Measurements from ENCODE around the gene PNPLA3.
A peak's percentile ranks its signal among the peaks of the same experiment; 100 is the strongest.

The PNPLA3 gene, protein sequence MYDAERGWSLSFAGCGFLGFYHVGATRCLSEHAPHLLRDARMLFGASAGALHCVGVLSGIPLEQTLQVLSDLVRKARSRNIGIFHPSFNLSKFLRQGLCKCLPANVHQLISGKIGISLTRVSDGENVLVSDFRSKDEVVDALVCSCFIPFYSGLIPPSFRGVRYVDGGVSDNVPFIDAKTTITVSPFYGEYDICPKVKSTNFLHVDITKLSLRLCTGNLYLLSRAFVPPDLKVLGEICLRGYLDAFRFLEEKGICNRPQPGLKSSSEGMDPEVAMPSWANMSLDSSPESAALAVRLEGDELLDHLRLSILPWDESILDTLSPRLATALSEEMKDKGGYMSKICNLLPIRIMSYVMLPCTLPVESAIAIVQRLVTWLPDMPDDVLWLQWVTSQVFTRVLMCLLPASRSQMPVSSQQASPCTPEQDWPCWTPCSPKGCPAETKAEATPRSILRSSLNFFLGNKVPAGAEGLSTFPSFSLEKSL

DNA sequence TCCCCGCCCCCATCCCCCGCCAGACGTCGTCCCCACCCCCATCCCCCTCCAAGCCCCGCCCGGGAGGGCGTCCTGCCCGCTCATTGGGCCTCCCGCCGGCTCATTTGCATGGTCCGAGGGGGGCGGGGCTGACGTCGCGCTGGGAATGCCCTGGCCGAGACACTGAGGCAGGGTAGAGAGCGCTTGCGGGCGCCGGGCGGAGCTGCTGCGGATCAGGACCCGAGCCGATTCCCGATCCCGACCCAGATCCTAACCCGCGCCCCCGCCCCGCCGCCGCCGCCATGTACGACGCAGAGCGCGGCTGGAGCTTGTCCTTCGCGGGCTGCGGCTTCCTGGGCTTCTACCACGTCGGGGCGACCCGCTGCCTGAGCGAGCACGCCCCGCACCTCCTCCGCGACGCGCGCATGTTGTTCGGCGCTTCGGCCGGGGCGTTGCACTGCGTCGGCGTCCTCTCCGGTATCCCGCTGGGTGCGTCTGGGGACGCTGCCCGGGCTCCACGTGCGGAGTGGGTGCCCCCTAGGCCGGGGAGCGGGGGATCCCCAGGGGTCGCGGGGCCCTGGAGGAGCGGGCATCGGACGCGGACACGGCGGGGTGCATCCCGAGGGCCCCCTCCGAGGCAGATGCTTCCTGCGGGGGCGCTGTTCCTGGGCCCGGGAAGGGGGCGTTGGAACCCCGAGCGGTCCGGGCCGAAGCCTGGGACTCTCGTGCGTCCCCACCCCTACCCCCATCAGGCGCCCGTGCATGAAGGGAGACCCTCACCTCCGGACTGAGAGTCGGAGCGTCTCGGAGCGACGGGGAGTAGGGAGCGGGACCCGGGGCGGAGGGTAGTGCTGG, at the start of gene PNPLA3:
Gene PNPLA3, plus strand, starts transcription at position 175 of the 834 bp plus-strand sequence. Its CDS starts 107 bp downstream, at position 282.
- DNase-seq: peak; percentile 91

DNA sequence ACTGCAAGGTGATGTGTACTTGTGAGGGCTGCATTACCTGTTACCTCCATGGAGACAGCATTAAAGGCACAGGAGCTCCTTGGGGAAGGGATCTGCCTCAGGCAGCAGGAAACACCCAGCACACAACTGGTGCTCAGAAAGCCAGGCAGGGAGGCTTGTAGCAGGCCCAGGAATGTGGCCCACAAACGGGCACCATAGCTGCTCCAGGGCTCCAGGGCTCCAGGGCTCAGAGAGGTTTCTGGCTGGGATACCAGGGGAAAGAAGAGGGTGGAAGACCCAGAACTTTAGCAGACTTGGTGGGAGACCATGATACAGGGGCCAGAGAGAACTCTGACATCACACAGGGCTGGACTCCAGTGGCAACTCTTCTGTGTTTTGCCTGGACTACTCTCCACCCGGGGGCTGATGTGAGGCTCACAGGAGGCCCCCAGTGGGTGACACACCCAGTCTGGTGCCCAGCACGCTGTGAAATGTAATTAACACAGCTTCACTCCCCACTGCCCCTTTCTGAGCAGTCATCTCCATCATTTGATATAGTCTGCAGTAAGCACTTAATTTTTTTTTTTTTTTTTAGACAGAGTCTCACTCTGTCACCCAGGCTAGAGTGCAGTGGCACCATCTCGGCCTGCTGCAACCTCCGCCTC, 46.6 kb upstream of the PNPLA3 start:
- DNase-seq: no peak

DNA sequence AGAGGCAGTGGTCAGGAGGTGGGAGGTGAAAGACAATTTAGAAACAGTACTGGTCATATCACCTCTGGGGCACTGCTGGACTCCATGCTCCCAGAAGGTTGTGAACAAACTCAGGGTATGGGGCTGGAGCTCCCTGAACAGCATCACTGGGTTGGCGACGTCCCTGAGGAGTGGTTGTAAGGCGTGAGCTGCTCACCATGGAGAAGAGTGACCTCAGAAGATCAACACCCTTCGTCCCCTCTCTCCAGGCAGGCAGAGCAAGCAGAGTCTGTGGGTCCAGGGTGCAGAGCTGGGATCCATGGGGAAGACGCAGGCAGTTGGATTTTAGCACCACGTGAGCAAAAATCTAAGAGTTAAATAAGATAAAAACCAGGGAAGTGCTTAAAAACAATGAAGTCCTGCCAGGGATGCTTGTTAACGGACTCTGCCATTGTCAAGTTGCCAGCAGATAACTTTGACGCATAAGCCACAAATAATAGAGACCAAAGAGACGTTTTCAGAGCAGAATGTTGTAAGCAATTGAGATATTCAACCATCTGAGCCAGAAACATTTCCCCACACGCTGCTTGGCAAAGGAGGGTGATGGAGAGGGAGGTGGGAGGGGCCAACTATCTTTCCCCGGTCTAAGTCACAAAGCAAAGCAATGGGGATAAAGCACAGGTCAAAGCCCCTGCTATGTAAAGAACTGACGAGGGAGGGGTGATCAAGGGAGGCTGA, 45.4 kb upstream of the PNPLA3 start:
- peak; percentile 24 for DNase-seq

DNA sequence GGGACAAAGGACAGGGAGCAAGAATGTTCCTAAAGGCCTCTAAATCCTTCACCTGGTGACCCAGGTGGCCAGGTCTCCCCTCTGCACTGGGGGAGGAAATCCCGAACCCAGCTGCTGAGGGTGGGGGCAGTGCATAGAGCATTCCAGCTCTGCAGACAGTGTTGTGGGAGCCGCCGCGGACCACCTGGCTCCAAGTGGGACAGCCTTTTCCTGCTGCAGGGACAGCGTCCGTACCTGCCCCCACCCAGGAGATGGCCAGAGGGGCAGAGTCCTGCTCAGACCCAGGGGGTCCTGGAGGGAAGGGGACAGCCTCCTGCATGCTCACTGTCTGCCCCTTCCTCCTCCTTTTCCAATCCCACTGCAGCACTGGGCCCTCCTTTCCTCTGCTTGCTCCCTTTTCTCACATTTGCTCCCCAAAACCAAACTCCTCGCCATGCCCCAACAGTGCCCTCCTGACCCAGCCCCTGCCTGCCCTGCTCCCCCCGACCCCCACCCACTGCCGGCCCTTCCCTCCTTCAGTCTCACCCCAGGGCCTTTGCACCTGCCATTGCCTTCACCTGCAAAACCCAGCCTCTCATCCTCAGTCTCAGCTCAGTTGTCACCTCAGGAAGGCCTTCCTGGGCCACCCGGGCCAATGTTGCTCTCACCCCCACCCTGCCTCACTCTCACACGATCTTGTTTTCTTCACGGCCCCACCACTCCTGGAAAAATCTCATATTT, 44.6 kb upstream of the PNPLA3 start:
- no peak for DNase-seq

DNA sequence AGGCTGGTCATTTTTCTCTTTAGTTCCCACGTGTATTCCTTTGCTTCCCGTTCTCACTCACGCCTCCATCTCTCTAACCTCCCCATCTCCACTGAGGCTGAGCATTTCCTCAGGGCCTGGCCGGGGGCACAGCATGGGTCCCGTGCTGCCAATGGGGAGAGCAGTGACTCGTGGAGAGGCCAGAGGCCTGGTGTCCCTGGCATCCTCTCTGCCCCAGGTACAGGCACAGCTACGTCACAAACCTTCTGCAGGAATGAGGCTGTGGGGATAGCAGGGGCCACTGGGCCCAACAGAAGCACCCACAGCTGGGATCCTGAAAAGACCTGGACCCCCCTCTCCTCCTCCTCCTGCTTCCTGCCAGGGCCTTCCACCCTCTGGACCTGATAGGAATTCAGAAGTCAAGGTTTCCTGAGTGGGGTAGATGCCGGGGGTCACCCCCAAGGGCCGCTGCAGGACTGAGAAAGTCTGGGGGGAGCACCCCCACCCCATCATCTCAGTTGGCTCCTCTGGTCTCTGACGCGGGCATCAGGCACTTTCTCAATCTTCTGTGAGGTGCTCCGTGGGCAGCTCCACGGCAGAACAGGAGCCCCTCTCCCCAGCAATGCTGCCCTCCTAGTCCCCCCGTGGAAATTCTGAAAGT, 43.6 kb upstream of the PNPLA3 start:
- no peak for DNase-seq

DNA sequence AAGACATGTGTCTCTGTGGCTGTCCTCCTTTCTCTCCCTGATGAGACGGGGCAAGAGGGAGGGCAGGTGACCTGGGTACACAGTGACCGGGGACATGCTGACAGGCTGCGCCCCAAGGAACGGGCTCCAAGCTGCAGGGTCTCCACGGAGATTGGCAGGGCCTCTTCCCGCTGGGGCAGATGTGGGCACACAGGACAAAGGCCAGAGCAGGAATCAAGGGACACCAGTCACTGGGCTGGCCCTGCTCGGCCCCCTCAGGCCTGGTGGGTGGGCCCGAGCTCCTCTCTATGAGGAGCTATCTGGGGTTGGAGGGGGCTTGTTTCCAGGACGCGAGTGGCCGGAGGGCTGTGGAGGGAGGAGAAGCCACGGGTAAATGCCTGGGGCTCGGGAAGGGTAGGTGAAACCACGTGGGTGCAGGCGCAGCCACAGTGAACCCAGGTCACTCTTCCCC, 43.0 kb upstream of the PNPLA3 start:
- DNase-seq: peak; percentile 30

DNA sequence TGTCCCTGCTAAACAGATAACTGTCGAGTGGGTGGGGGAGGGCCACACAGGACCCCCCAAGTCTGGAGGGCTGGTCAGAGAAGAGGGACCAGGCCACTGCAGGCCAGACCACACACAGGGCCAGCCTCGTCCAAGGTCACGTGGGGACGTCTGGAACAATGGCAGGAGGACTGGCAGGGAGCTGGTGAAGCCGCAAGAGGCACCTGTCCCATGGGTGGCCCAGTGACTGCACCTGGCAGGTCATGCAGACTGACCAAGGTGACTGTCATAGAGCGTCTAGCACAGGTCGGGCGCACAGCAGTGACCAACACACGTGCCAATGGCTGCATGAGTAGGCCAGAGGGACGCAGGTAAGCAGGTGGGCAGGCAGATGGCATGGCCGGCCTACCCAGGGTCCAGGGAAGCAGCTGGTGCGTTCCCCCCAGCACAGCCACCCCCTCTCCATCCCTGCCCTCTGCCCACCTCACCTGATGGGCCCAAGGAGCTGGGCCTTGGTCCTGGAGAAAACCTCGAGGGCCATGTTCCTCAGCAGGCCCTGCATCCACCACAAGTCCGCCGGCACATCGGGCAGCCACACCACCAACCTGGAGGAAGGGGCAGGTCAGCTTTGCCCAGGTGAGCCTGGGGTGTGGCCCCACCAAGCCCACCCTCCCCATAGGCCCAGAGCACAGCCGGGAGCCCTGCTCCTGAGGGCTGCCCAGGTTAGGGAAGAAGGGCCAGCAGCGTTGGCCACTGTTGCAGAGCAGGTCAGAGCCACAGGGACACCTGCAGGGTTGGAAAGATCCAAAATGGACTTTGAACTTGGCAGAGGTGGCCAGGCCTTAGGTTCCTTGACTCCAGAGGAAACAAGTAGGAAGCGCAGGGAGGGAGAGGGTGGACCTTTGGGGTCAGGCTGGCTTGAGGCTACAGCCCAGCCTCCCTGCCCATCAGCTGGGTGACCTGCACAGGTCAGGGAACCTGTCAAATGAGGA, 42.2 kb upstream of the PNPLA3 start:
- DNase-seq: peak; percentile 60

DNA sequence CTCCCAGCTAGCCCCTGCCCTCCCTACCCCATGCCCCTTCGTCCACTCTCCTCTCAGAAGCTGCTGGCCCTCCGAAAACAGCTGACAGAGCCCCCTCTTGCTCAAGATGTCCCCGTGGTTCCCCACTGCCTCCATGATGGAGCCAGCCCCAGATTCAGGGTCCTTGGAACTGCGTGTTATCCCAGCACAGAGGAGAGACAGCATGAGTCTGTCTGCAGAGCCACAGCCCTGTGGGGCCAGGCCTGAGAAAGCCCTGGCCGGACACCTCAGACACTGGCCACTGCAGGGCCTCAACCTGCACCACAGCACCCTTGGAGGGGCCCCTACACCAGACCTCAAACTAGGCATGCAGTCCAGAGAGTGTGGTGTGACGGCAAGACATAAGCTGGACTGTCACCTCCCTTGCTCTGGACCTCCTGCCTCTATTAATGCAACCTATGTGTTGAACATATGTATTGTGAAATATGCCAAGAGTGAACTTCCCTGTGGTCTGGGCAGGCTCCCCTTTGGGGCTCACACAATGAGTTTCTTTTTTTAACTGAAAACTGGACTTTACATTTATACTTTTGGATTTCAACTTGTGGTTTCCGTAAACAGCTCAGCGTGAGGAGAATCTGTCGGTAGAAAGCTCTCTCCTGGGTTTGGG, 41.4 kb upstream of the PNPLA3 start:
- peak; percentile 48 for DNase-seq

DNA sequence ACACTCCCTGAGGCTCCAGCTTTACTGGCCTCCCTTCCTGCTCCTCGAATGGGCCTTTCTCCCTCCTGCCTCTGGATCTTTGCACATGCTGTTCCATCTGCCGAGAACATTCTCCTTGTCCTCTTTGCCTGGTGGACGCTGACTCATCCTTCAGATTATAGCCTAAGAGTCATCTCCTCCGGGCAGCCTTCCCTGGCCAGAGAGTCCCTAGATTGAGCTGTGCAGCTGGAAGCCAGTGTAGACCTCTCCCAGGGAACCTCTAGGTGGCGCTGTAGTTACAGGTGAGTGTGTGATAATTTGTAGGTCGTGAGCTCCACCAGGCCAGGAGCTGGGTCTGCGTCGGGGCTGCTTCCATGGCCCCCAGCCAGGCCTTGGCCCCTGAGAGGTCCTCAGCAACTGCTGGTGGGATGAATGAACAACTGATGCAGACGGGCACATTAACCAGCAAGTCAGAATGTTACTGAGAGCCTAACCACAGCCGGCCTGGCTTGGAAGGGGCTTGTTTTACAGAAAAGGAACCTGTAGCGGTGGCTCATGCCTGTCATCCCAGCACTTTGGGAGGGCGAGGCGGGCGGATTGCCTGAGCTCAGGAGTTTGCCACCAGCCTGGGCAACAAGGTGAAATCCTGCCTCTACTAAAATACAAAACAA, 40.5 kb upstream of the PNPLA3 start:
- DNase-seq: peak; percentile 73

DNA sequence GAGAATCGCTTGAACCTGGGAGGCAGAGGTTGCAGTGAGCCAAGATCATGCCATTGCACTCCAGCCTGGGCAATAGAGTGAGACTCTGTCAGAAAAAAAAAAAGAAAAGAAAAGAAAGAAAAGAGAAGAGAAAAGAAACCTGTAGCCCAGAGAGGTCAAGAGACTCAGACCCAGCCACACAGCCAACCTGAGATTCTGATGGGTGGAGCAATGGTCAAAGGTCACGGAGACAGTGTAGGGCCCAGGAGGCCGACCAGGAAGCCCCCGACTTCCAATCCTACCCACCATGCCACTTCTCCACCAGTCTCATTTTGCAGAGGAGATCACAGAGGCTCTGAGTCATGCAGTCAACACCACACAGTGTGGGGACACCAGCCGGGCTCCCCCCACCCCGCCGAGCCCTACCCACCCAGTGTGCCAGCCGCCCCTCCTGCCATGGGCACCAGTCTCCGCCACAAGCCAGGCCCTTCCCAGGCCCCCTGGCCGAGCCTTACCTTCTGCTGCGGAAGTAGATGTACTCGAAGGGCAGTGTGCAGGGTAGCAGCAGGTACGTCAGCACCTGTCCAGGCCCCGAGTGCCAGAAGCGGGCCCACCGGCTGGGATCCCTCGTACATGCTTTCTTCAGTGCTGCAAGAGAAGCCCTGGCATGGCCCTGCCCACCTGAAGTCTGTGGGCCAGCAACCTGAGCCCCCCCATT, 39.7 kb upstream of the PNPLA3 start:
- DNase-seq: no peak

DNA sequence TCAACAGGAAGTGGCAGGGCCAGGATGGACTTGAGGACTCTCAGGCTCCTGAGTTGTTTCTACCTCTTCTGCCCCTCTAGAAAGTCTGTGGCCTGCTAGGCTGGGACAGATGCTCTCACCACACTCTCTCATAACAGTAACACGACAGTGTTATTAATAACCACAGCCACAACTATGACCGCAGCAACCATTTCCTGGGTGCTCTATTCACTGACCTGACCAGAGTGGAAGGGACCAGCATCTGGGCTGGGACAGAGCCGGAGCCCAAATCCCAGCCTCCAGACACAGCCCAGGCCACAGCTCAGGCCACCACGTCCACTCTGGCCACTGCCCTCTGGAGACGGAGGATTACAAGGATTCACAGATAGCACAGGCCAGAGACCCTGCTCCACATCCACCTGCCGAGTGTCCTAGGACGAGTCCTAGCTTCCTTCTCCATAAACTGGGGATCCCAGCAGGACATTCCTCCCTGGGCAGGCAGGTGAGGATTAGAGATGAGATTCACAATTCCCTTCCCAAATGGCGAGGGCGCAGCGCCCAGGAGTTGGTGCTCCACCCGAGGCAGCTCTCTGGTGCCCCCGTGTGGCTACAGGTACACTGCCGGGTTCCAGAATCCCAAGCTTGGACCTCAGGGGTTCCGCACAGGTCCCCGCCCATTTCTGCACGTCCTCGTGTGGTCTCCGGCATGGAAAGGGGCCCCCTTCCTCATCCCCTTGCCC, 38.8 kb upstream of the PNPLA3 start:
- DNase-seq: peak; percentile 78

DNA sequence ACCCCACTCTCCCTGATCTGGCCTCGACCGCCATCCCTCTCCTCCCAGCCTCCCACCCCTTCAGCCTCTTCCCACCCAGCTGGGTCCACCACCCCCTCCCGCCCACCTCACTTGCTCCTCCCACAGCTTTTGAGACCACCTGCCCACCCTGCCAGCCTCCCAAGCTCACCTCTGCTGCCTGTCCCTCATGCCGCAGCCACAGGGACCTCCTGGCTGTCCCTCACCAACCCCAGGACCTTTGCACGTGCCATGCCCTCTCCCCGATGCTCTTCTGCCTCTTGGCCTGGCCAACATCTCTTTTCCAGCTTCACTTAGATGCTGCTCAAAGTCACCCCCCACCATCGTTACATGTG, 38.3 kb upstream of the PNPLA3 start:
- peak; percentile 14 for DNase-seq

DNA sequence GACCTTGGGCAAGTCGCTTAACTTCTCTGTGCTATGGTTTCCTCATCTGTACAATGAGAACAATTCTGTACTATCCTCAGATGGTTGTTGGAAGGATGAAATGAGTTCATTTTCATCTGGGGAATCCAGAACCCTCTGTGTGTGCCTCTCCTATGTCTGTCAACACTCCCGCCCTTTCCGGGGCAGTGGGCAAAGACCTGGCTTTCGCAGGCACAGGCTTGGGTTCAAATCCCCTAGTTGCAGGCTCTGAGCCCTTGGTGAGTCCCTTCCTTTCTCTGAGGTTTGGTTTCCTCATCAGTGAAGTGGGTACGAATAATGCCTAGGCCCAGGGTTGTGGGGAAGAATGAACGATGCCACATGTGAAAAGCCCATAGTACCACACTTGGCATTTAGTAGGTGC, 37.8 kb upstream of the PNPLA3 start:
- no peak for DNase-seq

DNA sequence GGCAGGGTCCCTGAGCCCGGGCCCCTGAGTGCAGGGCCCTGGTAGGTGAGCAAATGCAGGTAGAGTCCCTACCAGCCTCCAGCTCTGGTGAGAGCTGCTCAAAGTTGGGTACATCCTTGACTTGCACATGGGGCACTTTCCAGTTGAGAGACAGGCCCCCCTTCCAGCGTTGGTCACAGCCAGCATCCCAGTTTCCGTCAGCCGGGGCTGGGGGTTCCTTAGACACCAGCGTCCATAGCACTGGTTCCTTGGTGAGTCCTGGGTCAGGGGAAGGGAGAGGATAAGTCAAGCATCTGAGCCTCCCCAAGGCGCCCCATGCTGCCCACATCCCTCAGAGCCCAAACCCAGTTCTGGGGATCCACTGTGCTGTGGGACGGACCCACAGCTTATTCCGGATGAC, 37.4 kb upstream of the PNPLA3 start:
- DNase-seq: peak; percentile 57

DNA sequence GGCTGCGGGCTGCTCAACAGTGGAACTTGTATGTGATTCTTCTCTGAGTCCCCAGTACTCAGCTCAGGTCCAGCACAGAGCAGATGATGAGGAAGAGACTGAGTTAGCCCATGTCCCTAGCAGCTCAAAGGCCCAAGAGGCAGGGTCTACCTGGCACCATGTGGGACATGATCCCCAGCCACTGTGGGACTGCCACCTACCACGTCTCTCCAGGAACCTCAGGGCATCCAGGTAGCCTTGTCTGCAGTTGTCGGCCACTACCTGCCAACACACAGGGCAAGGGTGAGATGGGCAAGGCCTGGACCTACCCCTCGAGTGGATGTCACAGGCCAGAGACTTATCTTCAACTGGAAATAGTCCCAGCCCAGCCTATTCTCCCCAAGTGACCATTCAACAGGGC, 36.2 kb upstream of the PNPLA3 start:
- peak; percentile 57 for DNase-seq

DNA sequence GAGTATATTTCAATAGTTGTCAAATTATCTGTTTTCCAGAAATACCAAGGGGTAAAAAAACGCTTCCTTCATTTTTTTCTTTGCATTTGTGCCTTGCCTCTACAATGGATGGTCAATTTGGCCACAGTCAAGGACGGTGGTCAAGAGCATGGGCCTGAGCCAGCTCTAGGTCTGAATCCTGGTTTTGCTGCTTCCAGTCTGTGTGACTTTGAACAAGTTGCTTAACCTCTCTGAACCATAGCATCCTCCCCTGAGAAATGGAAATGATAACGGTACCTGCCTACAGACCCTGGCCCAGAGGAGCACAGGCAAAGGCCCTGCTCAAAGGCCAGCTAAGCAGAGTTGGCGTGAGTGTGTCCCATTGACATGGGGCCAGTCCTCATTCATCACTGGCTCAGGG, 34.9 kb upstream of the PNPLA3 start:
- DNase-seq: peak; percentile 1

DNA sequence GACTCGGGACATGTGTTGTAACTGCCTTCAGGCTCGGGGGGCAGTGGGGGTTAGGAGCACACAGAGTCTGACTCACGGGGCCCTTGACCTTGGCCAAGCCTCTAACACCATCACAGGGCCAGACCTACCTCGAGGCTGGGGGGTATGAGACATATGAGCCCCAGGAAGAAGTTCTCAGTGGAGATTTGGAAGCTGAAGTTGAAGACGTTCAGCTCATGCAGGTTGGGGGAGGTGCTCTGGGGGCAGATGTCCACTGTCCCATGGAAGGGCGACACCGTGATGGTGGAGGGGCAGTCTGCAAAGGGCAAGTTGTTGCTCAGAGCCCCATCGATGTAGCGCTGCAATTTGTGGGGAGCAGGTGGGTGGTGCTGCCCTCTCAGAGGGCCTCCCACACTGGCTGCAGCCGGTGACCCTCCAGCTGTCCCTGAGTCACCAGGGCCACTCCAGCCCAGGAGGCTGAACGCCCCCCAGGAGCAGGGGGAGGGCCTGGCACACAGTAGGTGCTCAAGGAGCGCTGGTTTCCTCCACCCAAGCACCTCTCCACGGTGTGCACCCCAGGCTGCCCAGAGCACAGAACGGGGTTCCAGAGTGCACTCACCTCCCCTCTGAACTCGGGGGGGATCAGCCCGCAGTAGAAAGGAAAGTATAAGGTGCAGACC, 34.3 kb upstream of the PNPLA3 start:
- DNase-seq: peak; percentile 36

All from activated effector memory CD4-positive, alpha-beta T cell treated with anti-CD3 and anti-CD28 coated beads, Interleukin-2, amount 50 U/mL, for 16 hours (primary cell).